Colon (tissue), 2 donors: ENCODE data around the gene EXOC6B.

Experiments used
- FAIRE-seq: peaks from 2 replicates; lab custom pipeline; 2012; peaks lifted over from hg19 to GRCh38; lab: Jason Lieb, UNC
- donor health status: control.
- donor health status: control.

EXOC6B gene

DNA sequence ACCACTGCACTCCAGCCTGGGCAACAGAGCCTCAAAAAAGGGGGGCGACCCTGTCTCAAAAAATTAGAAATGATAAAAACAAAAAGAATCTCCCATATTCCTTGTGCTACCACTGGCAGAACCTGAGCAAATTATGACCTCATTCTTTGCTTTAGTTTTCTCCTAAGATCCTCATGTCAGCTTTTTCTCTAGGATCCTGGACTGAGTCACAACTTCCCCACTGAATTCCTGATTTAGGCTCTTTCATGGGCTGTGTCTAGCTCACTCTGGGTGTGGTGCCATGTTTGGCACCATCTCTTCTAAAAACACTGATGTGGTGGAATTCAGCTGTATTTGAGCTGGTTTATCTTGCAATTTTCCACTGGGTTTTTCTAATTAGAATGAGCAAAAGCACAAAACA, 37.1 kb downstream of the EXOC6B start:
- FAIRE-seq = no peak

DNA sequence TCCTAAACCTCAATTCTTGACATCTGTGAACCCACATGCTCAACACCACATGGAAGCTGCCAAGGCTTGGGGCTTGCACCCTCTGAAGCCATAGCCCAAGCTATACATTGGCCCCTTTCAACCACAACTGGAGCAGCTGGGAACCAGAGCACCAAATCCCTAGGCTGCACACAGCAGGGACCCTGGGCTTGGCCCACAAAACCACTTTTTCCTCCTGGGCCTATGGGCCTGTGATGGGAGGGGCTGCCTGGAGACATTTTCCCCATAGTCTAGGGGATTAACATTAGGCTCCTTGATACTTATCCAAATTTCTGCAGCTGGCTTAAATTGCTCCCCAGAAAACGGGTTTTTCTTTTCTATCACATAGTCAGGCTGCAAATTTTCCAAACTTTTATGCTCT, 40.3 kb downstream of the EXOC6B start:
- no peak for FAIRE-seq

DNA sequence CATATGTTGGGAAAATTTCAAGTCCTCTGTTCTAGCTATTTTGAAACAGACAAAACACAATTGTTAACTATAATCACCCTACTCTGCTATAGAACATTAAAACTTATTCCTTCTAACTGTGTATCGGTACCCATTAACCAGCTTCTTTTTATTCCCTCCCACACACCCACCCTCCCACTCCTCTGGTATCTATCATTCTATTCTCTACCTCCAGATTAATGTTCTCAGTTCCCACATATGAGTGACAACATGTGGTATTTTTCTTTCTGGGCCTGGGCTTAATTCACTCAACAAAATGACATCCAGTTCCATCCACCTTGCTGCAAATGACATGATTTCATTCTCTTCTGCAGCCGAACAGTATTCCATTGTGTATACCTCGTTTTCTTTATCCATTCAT, 43.3 kb downstream of the EXOC6B start:
- FAIRE-seq = no peak

DNA sequence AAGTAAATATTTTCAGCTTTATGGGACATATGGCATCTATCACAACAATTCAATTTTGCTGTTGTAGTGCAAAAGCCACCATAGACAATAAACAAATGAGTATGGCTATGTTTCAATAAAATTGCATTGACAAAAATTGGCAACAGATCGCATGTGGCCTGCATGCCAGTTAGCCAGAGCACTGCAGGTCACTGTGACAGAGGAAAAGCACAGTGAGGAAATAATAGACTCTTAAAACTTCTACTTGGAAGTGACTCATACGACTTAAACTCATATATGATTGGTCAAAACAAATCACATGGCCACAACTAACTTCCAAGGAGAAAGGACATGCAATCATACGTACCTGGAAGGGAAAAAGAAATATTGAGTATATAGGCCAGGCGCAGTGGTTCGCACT, 44.4 kb downstream of the EXOC6B start:
- no peak for FAIRE-seq

DNA sequence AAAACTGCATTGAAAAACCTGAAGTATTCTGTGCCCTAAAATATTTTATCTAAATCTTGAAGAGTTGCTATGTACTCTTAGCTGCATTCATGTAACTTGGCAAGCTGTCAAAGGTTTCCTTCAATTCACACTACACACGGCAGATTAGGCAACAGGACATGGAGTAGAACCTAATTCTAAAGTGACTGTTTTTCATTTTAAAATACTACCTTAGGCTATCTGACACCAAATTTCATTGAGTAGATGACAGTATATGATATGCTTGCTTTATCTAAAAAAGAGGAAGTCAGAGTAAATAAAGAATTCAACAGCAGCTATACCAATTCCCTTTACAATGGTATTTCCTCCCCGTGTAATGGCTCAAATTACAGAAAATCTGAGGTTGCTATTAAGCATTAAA, 45.4 kb downstream of the EXOC6B start:
- FAIRE-seq = no peak

DNA sequence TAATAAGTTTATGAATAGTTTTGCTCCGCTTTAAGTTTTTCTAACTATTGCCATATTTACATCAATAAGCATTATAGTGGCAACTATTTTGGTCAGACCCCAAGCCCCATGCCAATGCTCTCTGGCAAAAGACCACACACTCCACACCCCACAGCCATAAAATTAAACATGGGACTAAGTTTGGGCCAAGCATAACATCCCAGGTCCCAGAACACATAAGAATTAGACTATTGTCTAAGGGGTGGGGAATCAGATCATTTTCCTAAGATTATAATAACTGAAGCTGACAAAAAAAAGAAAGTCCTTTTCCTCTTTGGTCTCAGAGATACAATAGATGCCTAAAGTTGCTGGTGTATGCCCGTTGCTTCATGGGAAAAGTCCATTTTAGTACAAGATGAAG, 46.3 kb downstream of the EXOC6B start:
- no peak for FAIRE-seq

DNA sequence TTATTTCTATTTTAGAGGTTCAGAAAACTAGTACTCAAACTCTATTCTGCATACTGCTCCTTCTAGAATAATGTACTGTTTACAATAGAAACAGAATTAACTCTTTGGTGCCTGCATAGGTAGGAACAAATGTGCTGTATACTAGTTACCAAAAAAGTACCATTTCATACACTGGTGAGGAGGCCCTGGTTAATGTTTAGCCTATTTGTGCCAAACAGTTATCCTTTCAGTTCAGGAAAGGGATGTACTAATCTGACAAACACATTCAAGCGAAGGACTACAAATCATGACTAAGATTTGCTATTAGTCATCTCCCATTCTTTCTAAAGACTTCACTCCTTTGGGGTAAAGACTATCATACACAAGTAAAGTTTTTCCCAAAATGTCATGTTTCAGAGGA, 47.4 kb downstream of the EXOC6B start:
- FAIRE-seq = no peak

DNA sequence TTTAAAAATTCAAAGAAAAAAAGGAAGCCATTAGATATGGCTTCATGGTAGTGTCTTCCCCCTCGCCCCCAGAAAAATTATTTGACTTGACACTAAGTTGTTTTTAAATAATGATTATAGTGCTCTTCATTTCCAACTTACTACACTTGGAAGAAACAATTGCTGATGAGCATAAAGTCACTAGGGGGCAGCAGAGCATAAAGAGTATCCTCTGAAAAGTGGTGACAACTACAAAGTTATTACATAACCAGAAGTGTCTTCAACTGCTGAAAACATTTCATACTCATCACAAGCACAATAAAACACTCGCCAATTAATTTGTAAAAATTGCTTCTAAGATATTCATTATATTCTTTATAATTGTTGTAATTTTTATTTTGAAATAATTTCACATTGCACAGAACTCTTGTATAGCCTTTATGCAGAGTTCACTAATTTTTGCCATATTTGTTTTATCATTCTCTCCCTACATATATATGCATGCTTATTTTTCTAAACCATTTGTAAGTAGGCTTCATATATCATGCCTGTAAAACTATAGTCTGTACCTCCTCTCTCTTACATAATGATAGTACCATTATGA, 54.9 kb downstream of the EXOC6B start:
- peak; percentile 90 for FAIRE-seq

DNA sequence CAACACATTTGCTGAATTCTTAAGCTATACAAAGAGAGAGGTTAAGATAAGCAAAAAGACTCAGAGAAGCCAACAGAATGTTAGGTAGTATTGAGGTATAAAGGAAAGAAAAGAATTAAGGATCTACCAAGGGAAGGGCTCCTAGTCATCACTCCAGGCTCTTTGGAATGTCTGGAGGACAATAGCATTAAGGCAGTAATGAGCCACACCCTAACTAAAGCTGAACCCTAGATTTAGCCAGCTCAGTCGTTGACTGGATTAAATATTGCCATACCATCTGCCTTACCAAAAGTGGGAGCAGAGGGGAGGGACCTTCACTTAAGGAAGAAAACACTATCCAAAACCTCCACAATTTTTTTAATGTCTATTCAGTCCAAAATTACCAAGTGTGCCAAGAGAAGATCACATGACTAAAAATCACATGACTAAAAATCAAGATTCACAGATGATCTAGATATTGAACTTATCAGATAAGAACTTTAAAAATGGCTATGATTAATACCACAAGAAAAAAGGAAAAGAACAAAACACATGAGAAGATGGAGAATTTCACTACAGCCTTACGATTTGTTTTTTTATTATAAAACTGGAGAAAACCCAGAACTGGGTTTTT, 59.7 kb downstream of the EXOC6B start:
- no peak for FAIRE-seq

DNA sequence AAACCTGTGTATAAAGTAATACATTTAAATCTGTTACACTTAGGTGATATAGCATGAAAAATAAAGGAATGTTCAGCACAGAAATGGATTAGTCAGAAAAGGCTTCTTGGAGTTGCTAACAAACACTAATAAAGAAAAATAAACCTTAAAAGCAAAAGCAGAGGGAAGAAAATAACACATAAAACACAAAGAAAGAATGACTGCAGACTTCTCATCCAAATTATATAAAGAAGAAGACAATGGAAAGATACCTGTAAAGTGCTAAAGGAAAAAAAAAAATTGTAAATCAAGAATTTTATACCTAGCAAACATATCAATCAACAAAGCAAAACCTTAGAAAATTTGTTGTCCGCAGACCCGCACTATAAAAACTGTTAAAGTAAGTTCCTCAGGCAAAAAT, 63.6 kb downstream of the EXOC6B start:
- FAIRE-seq = no peak

DNA sequence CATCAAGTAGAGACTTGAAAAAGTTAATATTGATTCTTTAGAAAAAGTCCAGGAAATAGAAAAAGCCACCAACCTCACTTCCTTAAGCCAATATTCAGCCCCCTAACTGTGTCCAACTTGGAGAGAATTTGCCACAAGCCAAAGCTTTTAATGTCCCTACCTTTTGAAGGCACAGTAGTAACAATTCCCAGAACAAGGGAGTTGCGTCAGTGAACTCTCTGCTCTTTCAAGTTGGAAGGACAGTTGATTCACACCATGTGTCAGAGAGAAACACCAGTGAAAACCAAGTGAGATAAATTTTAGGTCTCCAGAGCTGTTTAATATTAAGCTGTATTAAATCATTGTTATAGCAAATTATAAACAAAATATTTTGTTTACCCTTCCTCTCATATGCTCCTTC, 66.1 kb downstream of the EXOC6B start:
- FAIRE-seq = no peak

DNA sequence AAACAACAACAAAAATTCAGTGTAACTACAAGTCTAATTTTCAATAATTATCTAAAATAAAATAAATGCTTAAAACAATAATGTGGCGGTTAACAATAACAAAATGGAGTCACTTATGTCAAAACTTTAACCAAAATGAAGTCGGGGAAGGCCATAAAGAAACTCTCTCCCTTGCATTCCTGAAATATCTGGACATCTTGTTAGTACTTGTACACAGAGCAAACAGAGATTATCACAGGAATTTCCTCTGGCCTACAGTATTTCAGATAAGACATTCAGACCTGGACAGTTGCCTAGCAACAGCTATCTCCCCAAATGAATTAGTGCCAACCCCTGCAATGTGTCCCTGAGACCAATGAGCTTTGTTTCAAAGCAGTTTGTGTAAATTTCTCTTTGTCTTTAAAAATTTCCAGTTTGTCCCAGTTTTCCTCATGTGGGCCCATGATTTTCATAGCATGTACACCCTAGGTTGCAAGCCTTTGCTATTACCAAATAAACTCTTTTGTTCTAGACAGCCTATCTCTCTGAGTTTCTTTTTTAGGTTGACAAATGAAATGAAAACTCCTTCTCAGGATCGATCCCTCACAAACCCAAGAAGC, 68.6 kb downstream of the EXOC6B start:
- FAIRE-seq = no peak

DNA sequence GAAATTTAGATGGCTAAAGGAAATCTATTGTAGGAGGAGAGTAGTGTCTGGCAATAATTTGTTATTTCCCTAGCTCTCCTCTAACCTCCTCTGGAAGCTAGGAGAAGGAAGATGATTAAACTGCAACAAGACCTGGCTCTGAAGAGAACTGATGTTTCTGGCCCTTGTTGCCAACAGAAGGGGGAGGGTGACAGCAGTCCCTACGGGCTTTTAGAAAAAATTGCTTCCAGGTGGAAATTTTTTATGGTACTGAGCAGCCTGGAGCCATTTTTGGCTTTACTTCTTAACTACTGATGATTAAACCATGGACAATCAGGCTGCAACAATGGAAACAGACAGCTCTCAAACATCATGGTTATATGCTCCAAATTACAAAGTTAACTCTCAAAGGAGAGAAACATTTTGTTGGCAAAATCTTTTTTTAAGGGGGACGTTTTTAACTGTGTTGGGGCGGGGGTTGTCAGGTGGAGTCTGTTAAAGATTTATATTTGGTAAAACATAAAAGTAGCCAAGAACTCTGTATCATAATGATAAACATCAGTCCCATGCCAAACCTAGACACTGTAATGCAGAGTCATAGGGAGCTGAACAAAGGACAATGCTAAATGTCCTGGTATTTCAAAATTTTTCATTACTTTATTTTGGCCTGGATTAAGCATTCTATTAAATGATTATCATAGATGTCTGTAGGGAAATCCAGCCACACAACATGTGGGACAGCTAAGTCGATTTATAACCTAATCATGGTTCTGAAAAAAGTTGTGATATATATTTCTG, 70.0 kb downstream of the EXOC6B start:
- FAIRE-seq = no peak

DNA sequence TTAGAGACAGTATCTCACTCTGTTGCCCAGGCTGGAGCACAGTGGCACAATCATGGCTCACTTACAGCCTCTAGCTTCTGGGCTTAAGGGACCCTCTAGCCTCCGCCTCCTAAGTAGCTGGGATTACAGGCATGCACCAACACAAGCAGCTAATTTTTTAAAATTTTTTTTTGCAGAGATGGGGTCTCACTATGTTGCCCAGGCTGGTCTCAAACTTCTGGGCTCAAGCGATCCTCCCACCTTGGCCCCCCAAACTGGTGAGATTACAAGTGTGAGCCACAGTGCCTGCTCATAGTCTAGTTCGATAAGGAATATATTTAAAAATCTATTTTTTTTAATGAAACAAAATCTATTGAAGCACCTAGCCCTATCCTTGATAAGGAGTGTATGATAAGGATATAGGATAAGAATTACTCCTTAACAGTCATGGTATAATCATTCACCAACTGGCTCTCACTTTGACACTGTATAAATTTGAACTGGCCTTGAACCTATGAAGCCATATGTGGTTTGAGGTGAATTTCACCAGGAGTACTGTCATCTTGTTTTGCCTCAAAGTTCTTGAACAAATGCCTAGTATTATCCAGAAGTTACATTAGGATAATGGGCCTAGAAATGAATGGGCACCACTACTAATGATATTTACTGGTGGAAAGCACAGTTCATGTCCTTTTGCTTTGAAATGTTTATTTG, 71.1 kb downstream of the EXOC6B start:
- no peak for FAIRE-seq

DNA sequence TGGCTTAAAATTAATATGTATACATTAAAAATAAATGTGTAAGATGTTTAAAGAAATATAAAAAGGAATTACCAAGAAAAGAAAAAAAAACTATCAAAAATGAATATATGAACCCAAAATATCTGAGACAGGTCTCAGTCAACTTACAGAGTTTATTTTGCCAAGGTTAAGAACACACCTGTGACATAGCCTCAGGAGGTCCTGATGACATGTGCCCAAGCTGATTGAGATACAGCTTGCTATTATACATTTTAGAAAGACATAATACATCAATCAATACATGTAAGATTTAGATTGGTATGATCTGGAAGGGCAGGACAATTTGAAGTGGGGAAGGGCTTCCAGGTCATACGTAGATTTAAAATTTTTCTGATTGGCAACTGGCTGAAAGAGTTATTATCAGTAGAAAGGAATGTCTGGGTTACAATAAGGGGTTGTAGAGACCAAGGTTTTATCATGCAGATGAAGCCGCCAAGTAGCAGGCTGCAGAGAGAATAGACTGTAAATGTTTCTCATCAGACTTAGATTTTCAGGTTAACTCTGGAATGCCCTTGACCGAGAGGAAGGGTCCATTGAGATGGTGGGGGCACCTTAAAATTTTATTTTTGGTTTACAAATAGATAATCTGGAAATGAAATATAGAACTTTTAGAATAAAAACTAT, 74.7 kb downstream of the EXOC6B start:
- FAIRE-seq = no peak

DNA sequence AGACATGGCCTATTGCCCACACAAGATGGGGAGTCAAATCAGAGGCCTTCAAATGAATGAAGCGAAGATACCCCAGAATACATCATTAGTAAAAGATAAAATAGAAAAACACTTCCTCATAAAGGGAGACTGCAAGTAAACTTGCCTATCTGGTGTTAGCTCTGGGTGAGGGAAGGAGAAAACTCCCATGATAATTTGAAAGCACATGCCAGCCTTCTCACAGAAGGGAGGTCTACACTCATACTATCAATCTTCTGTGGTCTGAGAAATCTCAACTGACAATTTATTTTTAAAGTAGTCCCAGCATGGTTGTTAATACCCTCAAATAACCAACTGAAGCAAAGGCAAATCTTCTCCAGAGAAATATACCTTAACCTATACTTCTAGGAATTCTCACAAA, 75.4 kb downstream of the EXOC6B start:
- no peak for FAIRE-seq

DNA sequence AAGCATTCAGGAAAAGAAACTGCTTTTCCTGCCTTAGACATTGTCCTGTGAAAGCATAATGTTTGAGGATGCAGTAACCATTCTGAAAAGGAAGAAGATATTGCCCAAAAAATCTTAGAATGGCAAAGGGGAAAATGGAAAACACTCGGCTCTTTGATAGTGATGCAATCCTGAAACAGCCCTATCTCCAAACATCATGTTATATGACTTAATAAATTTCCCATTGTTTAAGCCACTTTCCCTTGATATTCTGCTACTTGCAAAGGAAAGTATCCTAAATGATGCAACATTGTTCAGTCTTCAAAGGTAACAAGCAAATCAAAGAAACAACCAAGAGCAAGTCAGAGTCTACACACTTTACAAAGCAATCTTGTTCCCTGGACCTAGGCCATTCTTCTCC, 78.5 kb downstream of the EXOC6B start:
- no peak for FAIRE-seq

DNA sequence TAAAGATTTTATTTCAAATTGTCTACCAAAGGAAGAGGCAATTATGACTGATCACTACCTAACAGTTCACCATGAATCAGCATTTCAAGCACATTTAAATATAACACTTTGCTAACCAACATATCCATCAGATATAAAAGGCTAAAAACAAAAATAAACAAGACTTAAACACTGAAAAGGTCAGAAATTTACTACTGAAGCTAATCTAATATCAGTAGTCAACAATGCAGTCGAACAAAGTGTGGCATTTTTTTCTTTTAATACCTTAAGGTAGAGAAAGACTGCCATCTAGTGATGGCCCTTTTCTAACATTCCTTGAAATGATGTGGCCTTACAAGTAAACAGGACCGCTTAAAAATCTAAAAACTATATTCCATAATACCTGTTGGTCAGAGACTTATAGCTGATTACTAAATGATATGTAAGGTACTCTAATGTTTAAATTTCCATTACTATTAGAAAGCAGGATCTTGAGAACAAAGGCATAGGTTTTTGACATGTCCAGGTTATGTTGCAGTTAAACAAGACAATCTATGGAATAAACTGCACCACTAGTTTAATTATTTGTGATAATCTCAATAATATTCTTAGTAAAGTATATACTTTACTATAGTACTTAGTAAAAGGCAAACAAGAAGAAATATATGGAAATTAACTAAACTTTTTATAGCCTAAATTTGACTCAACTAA, 80.0 kb downstream of the EXOC6B start:
- no peak for FAIRE-seq

DNA sequence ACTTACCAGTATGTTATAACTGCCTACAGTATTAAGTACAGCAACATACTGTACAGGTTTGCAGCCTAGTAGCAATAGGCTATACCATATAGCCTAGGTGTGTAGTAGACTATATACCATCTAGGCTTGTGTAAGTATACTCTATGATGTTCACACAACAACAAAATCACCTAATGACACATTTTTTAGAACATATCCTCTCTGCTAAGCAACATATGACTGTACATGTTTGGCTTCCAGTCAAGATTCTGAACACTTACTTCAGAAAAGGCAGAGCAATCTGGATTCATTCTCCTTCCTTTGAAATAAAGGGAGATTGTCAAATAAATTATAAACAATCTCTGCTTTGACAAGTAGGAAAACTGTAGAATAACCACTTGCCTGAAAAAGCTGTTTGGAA, 81.8 kb downstream of the EXOC6B start:
- FAIRE-seq = no peak

DNA sequence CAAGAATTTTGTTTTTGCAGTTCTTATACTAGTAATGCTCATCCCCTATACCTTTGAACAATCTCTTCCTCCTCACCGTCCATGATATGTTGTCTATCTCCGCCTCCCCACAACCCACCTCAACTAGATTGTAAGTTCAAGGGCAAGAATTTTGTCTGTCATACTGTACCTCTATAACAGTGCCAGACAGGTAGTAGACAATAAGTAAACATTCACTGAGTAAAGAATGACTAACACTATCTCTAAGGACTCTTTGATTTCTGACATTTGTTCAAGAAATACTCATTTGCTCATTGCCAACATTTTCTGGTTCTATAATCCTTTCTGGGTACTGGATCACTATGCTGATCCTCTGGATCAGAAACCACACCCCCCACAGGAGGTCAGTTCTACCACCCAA, 82.4 kb downstream of the EXOC6B start:
- no peak for FAIRE-seq

DNA sequence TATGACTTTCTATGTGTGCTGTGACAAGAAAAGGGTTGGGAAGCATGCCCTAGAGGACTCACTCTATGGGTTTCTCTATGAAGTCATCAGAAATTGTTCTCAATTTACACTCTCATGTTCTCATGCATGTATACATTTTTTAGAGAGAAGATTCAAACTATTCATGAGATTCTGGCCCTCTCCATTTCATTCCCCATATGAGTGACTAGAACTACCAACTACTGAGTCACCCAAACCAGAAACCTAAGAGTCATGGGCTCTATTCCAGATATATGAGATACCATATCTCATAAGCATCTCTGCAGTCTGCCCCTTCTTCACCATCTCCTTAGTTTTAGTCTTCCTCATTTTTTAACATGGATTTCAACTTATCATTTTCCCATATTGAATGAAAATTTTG, 87.7 kb downstream of the EXOC6B start:
- no peak for FAIRE-seq

DNA sequence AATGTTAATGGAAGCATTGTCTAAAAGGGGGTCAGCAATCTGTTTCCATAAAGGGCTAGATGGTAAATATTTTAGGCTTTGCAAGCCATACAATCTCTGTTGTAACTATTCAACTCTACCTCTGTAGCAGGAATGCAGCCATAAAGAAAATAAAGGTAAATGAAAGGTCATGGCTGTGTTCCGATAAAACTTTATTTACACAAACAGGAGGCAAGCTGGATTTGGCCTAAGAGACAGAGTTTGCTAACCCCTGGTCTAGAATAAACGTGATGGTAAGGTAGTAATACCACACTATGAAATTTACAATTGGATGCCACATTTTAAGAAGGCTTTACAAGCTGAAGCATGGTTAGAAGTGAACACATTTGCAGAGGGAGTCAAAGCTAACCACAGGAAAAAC, 91.4 kb downstream of the EXOC6B start:
- no peak for FAIRE-seq
